Measurements from ENCODE around the gene MED1. TPM values are rescaled to one million over a fixed set of nuclear protein-coding genes. Genes with fewer than 3 reads are reported as not detected.
A peak's percentile ranks its signal among the peaks of the same experiment; 100 is the strongest.

The MED1 gene
- total RNA-seq, 1 donor from 2014 or later, result 10.3 TPM

DNA sequence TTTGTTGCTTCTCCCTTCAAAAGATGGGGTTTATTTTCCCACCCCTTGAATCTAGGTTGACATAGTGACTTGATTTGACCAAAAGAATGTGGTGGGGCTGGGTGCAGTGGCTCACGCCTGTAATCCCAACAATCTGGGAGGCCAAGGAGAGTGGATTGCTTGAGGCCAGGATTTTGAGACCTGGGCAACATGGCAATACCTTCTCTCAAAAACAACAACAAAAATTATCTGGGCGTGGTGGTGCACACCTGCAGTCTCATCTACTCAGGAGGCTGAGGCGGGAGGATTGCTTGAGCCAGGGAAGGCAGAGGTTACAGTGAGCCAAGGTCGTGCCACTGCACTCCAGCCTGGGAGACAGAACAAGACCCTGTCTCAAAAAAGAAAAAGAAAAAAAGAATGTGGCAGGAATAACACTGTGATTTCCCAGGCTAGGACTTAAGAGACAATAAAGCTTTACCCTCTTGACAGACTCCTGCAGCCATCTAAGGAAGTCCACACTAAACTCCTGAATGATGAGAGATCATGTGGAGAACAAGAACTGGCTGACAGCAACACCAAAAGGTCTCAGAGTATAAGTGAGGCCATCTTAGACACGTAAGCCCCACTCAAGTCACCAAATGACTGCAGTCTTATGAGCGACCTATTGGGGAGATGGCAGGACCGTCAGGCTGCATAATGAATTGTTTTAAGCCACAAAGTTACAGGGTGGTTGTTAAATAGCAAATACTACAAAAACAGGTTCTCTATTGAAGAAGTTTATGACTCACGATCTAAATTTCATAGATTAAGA lies 86.6 kb downstream of the MED1 start:
- no peak for ATAC-seq

DNA sequence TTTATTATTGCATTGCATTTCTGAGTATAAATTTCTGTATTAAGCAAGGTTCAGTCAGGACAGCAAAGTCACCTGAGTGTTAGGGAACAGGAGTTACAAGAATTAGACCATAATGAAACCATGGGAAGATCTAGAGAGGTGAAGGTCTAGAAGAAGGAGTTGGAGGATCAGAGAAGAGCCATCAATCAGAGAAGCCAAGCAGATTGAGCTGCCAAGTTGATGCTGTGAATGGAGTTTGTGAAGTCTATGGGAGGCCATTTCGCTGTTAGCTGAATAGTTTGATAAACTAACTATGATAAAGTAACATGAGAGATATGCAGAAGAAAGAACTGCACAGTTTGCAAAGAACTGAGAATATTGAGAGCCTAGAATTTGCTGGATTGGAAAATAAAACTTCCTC lies 90.0 kb downstream of the MED1 start:
- DNase-seq (ENCODE audit: low spot score), result no peak

More for the DNA sequence above, 86.6 kb downstream of the MED1 start:
- DNase-seq (ENCODE audit: low spot score), result no peak

DNA sequence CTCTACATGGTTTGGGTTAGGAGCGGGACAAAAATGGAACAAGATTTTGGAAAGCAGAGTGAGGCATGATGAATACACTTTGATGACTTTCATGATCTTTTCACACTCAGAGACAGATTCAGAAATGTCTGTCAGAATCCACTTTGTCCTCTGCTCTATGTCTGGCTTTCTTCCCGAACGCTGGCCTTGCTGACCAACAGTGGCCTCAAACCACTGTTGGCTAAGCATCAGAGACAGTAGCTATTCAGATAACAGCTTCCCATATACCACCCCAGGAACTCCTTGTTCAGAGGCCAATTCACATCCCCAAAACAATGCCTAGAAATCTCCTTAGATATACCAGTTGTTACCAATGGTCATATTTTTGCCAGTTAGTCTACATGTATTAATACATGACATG lies 90.5 kb downstream of the MED1 start:
- DNase-seq (ENCODE audit: low spot score), result peak; percentile 63

More for the DNA sequence above, 90.0 kb downstream of the MED1 start:
- ATAC-seq, result no peak

DNA sequence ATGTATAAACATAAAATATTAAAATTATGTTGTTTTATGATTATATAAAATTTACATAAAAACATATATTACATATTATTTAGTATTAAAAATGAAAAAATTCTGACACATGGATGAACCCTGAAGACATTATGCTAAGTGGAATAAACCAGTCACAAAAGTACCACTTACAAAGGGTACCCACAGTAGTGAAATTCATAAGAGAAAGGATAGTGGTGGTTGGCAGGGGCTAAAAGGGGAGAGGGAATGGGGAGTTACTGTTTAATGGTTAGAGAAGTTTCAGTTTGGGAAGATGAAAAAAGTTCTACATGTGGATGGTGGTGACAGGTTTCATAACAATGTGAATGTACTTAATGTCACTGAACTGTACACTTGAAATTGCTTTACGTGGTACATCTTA lies 91.1 kb downstream of the MED1 start:
- ATAC-seq (no peak), DNase-seq (ENCODE audit: low spot score) (no peak)

More for the DNA sequence above, 90.5 kb downstream of the MED1 start:
- ATAC-seq, result peak; percentile 91

DNA sequence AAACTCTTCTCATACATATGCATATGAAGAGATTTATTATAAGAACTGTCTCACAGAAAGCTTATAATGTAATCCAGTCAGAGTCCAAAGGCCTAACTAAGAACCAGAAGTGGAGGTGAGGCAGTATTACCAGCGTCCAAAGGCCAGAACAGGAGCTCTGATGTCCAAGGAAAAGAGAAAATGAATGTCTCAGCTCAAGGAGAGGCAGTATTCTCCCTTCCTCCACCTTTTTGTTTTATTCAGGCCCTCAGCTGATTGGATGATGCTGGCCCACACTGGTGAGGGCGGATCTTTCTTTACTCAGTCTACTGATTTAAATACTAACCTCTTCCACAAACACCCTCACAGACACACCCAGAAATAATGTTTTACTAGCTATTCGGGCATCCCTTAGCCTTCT lies 93.1 kb downstream of the MED1 start:
- DNase-seq (ENCODE audit: low spot score) (no peak), ATAC-seq (peak; percentile 78)

DNA sequence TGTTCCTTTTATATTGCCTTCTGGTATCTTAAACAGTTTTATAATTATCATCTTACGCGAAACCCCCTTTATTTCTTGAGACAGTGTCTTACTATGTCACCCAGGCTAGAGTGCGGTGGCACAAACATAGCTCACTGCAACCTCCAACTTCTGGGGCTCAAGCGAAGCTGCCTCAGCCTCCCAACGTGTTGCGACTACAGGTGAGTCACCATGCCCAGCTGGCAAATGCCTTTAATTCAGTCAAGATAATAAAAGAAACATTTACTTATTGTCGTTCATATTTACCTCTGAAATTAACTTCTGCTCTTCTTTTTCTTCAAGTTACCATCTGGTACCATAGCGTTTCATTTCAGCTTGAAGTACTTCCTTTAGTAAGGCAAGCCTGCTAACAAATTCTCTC lies 93.6 kb downstream of the MED1 start:
- DNase-seq (ENCODE audit: low spot score) (no peak), ATAC-seq (no peak)

Other genes with a start within 250 kb of the MED1 start
- gene STAC2, start 225.3 kb downstream of the MED1 start, total RNA-seq, result not detected
- gene FBXL20, start 49.6 kb downstream of the MED1 start, total RNA-seq, result 9.0 TPM
- 27.0 TPM for gene CDK12, start 10.2 kb upstream of the MED1 start, total RNA-seq
- gene NEUROD2, start 156.7 kb upstream of the MED1 start, total RNA-seq, result not detected
- 0.60 TPM for gene PPP1R1B, start 175.7 kb upstream of the MED1 start, total RNA-seq
- gene STARD3, start 185.9 kb upstream of the MED1 start, total RNA-seq, result 27.3 TPM
- gene TCAP, start 214.1 kb upstream of the MED1 start, total RNA-seq, result 0.55 TPM
- 0.45 TPM for gene PNMT, start 217.2 kb upstream of the MED1 start, total RNA-seq
- gene PGAP3, start 236.8 kb upstream of the MED1 start, total RNA-seq, result 23.8 TPM
- gene ERBB2, start 248.8 kb upstream of the MED1 start, total RNA-seq, result 23.1 TPM

Data from left lobe of liver (tissue), 2 donors.